GM19438 (cell line): ENCODE results near the gene GH2.
"Not testable (repeated sequence)": the region's sequence is repeated elsewhere in the genome, so short reads cannot be mapped to it uniquely, and the experiment has no call there.

Experiments
- ATAC-seq: cut with Tn5 transposase; IDR thresholded peaks from one replicate; pipeline ENCODE4 v1.9.1; 2021; ENCODE audit warnings: low read depth; ENCODE audit not compliant: unreplicated experiment

Gene GH2

GRCh38 chr17:63881935-63882601 lies at the start of gene GH2:
GH2 (minus strand) TSS chr17:63881944; CDS start chr17:63881801, 143 bp downstream.
- no peak for ATAC-seq

- ATAC-seq: no peak
These were observed 49.3 kb upstream of the GH2 start for GRCh38 chr17:63930951-63931575.

GRCh38 chr17:63929860-63930766 lies 48.4 kb upstream of the GH2 start:
- no peak for ATAC-seq

- ATAC-seq: no peak
These were observed 47.4 kb upstream of the GH2 start for GRCh38 chr17:63928966-63929695.

- no peak for ATAC-seq
These were observed 46.5 kb upstream of the GH2 start for GRCh38 chr17:63928172-63928666.

GRCh38 chr17:63927464-63928171 lies 45.9 kb upstream of the GH2 start:
- ATAC-seq: no peak

- no peak for ATAC-seq
These were observed 44.4 kb upstream of the GH2 start for GRCh38 chr17:63926164-63926563.

- ATAC-seq: no peak
These were observed 43.9 kb upstream of the GH2 start for GRCh38 chr17:63925615-63926014.

GRCh38 chr17:63922402-63922801 lies 40.7 kb upstream of the GH2 start:
- not testable (repeated sequence) for ATAC-seq

- not testable (repeated sequence) for ATAC-seq
These were observed 39.0 kb upstream of the GH2 start for GRCh38 chr17:63920779-63921178.

GRCh38 chr17:63920050-63920449 lies 38.3 kb upstream of the GH2 start:
- ATAC-seq: not testable (repeated sequence)

GRCh38 chr17:63919311-63919723 lies 37.6 kb upstream of the GH2 start:
- ATAC-seq: no peak

GRCh38 chr17:63918789-63919305 lies 37.1 kb upstream of the GH2 start, which contains the start of gene GH1:
GH1 (minus strand) TSS chr17:63918839; CDS start chr17:63918776, 63 bp downstream.
- ATAC-seq: not testable (repeated sequence)

- ATAC-seq: no peak
These were observed 36.6 kb upstream of the GH2 start for GRCh38 chr17:63918305-63918704.

- ATAC-seq: no peak
These were observed 35.9 kb upstream of the GH2 start for GRCh38 chr17:63917646-63918045.

- ATAC-seq: not testable (repeated sequence)
These were observed 35.5 kb upstream of the GH2 start for GRCh38 chr17:63917206-63917605.

GRCh38 chr17:63916566-63917185 lies 34.9 kb upstream of the GH2 start:
- no peak for ATAC-seq

- not testable (repeated sequence) for ATAC-seq
These were observed 34.0 kb upstream of the GH2 start for GRCh38 chr17:63915753-63916152.

GRCh38 chr17:63914471-63914870 lies 32.7 kb upstream of the GH2 start:
- no peak for ATAC-seq
